ENCODE data around the gene WFS1.

Gene WFS1

GRCh38 chr4:6273661-6273990 is 4.0 kb downstream of the WFS1 start:
- H3K4me3 ChIP-seq (replicated peaks in 1 of 2; ENCODE audit: low read depth in 2 of 2, low read length in 2 of 2) = no peak overlapping the region
- TF ChIP-seq CTCF (IDR thresholded peaks at IDR 0.05; ENCODE audit: low read depth, low read length) = no peak
- no peak for DNase-seq (ENCODE audit: low read depth in 2 of 2)

DNA sequence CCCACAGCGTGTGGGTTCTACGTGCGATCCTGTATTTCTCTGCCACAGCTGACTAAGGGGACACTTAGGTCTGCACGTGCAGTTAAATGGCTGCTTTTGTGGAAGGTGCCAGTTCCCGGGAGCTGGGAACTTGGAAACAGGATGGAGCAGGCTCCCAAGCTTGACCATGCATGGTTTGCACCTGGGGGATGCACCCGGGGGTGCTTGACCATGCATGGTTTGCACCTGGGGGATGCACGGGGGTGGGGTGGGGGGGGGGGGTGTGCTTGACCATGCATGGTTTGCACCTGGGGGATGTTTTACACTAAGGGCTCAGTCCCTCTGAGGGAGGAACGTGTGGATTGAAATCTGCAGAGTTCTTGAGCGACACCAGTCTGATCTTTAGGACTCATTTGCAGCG is 5.7 kb downstream of the WFS1 start:
- no peak for DNase-seq (ENCODE audit: low read depth in 2 of 2)
- no peak overlapping the region for H3K4me3 ChIP-seq (replicated peaks in 1 of 2; ENCODE audit: low read depth in 2 of 2, low read length in 2 of 2)
- no peak for TF ChIP-seq CTCF (IDR thresholded peaks at IDR 0.05; ENCODE audit: low read depth, low read length)

DNA sequence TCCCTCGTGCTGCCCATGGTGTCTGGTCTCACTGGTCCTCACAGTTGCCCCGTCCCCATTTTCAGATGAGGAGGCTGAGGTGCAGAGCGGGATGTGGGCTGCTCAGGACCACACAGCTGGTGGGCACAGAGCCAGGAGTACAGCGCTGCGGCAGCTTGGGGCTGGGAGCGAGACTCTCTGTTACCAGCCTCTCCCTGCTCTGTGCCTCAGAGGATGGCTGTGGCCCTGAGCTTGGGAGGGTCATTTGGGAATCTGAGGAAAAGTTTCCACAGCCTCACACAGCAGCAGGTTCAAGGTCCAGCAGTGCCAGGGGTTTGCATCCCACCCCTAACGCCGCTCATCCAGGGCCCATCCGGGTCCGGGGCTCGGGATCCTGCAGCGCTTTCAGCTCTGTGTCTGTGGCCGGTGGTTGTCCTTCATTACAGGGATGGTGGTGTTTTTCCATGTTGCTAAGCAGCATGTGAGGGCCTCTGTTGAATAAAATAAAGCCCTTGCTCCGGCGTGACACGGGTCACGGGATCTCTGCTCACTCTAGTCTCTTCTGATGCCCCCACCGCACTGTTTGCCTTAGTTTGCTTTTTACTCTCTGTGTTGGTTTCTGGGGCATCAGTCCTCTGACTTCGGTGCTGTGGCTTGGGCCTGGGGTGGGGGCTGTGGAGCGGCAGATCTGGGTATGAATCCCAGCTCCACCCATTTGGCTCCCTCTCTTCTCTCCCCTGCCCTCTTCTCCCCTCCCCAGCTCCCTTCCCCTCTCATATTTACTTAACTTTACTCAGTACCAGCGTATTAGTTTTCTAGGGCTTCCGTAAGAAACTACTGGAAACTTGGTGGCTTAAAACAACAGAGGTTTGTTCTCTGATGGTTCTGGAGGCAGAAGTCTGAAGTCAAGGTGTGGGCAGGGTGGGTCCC is 6.5 kb downstream of the WFS1 start:
- TF ChIP-seq CTCF (IDR thresholded peaks at IDR 0.05; ENCODE audit: low read depth, low read length) = no peak
- DNase-seq (ENCODE audit: low read depth in 2 of 2) = no peak
- no peak overlapping the region for H3K4me3 ChIP-seq (replicated peaks in 1 of 2; ENCODE audit: low read depth in 2 of 2, low read length in 2 of 2)

DNA sequence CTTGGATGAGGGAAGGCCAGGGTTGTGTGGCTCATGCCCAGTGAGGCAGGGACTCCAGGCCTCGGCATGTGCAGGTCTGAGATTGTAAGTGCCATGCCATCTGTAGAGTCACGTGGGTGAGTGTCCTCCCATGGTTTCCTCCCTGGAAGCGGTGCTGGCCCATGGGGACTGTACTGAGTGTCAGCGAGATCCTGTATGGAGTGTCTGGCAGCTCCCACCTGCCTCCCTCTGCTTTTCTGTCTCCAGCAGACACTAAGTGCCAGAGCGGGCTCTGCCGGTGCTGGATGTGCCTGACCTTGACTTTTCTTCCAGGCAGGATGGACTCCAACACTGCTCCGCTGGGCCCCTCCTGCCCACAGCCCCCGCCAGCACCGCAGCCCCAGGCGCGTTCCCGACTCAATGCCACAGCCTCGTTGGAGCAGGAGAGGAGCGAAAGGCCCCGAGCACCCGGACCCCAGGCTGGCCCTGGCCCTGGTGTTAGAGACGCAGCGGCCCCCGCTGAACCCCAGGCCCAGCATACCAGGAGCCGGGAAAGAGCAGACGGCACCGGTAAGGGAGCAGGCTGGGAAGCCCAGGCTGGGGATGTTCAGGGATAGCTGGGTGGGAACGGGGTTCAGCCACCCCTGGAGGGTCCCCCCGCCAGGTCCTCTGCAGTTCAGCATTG is 7.6 kb downstream of the WFS1 start:
- H3K4me3 ChIP-seq (replicated peaks in 1 of 2; ENCODE audit: low read depth in 2 of 2, low read length in 2 of 2) = no peak overlapping the region
- DNase-seq (ENCODE audit: low read depth in 2 of 2) = no peak
- no peak for TF ChIP-seq CTCF (IDR thresholded peaks at IDR 0.05; ENCODE audit: low read depth, low read length)

- DNase-seq (ENCODE audit: low read depth in 2 of 2) = no peak
- no peak overlapping the region for H3K4me3 ChIP-seq (replicated peaks in 1 of 2; ENCODE audit: low read depth in 2 of 2, low read length in 2 of 2)
- no peak for TF ChIP-seq CTCF (IDR thresholded peaks at IDR 0.05; ENCODE audit: low read depth, low read length)
Measured at GRCh38 chr4:6277935-6278800, 8.5 kb downstream of the WFS1 start.

- TF ChIP-seq CTCF (IDR thresholded peaks at IDR 0.05; ENCODE audit: low read depth, low read length) = no peak
- no peak overlapping the region for H3K4me3 ChIP-seq (replicated peaks in 1 of 2; ENCODE audit: low read depth in 2 of 2, low read length in 2 of 2)
- DNase-seq (ENCODE audit: low read depth in 2 of 2) = peak; percentile 19 to 76
Measured at GRCh38 chr4:6278801-6279197, 9.1 kb downstream of the WFS1 start.

Data from cardiac fibroblast (primary cell).